Neutrophil (primary cell): Measurements from ENCODE around the gene PTPRN2.

Source experiments
- H3K27ac ChIP-seq: fragments of 200-600 bp; sonication (generic); 2 replicates; pipeline ENCODE4 v1.5.1; 2016; ENCODE audit warnings: mild to moderate bottlenecking, moderate library complexity
- H3K27me3 ChIP-seq: fragments of 200-600 bp; sonication (generic); 2 replicates; pipeline ENCODE4 v1.6.0; 2016; ENCODE audit warnings: mild to moderate bottlenecking
- H3K36me3 ChIP-seq: fragments of 200-600 bp; sonication (generic); 2 replicates; pipeline ENCODE4 v1.5.1; 2017
- H3K4me1 ChIP-seq, 2 experiments: fragments of 200-600 bp in 1 of 2; sonication (generic) in 1 of 2; 1 replicate in 1 of 2; 2 replicates in 1 of 2; pipeline versions ENCODE4 v1.5.1 to v1.6.1; 2013 to 2016; ENCODE audit warnings: low read depth in 1 of 2, low read length in 1 of 2, mild to moderate bottlenecking in 1 of 2, moderate library complexity in 1 of 2; ENCODE audit not compliant: control insufficient read depth in 1 of 2, insufficient read depth in 1 of 2
- H3K4me3 ChIP-seq, 2 experiments: fragments of 200-600 bp in 1 of 2; sonication (generic) in 1 of 2; 1 replicate in 1 of 2; 2 replicates in 1 of 2; pipeline ENCODE4 v1.5.1; 2013 to 2016; ENCODE audit warnings: low read depth in 1 of 2, low read length in 1 of 2, mild to moderate bottlenecking in 1 of 2, moderate library complexity in 1 of 2
- H3K9me3 ChIP-seq: fragments of 200-600 bp; sonication (generic); 2 replicates; pipeline ENCODE4 v1.5.1; 2016
- CTCF ChIP-seq: fragments of 200-600 bp; sonication (generic); IDR thresholded peaks from 2 replicates; pipeline ENCODE4 v1.5.1; 2016; ENCODE audit warnings: antibody characterized with exemption

The PTPRN2 gene

GRCh38 chr7:158246960-158247673 lies 340.5 kb downstream of the PTPRN2 start:
- H3K27me3 ChIP-seq: no peaks in the 10 kb centered on the region
- H3K36me3 ChIP-seq: no peaks in the 10 kb centered on the region
- H3K4me3 ChIP-seq: no peak overlapping the region
- TF ChIP-seq CTCF: no peak
- H3K4me1 ChIP-seq: no peaks in the 10 kb centered on the region
- no peaks in the 10 kb centered on the region for H3K9me3 ChIP-seq
- no peak overlapping the region for H3K27ac ChIP-seq

- no peak for TF ChIP-seq CTCF
- Histone ChIP-seq H3K9me3 (no peaks in the 10 kb centered on the region), H3K36me3 (no peaks in the 10 kb centered on the region), H3K4me3 (no peak overlapping the region), H3K4me1 (no peaks in the 10 kb centered on the region), H3K27me3 (no peaks in the 10 kb centered on the region), H3K27ac (no peak overlapping the region)
Measured at GRCh38 chr7:158246272-158246959, 341.2 kb downstream of the PTPRN2 start.

- Histone ChIP-seq H3K36me3 (no peaks in the 10 kb centered on the region), H3K27me3 (no peaks in the 10 kb centered on the region), H3K4me3 (no peak overlapping the region), H3K4me1 (no peaks in the 10 kb centered on the region), H3K27ac (no peak overlapping the region), H3K9me3 (no peaks in the 10 kb centered on the region)
- TF ChIP-seq CTCF: no peak
Measured at GRCh38 chr7:158245724-158246041, 341.9 kb downstream of the PTPRN2 start.

- no peaks in the 10 kb centered on the region for H3K4me1 ChIP-seq
- TF ChIP-seq CTCF: no peak
- no peaks in the 10 kb centered on the region for H3K36me3 ChIP-seq
- no peak overlapping the region for H3K27ac ChIP-seq
- H3K27me3 ChIP-seq: no peaks in the 10 kb centered on the region
- H3K4me3 ChIP-seq: no peak overlapping the region
- H3K9me3 ChIP-seq: no peaks in the 10 kb centered on the region
Measured at GRCh38 chr7:158244873-158245723, 342.5 kb downstream of the PTPRN2 start.

GRCh38 chr7:158244430-158244829 lies 343.2 kb downstream of the PTPRN2 start:
- no peak for TF ChIP-seq CTCF
- Histone ChIP-seq H3K4me3 (no peak overlapping the region), H3K27ac (no peak overlapping the region), H3K36me3 (no peaks in the 10 kb centered on the region), H3K27me3 (no peaks in the 10 kb centered on the region), H3K9me3 (no peaks in the 10 kb centered on the region), H3K4me1 (no peaks in the 10 kb centered on the region)
